Esophagus muscularis mucosa (tissue), 4 donors: ENCODE results near the gene SHC2. TPM values are rescaled to one million over a fixed set of nuclear protein-coding genes. Genes with fewer than 3 reads are reported as not detected.

Experiments used
- DNase-seq: peaks from one replicate; pipeline ENCODE4 v3.0.0-alpha.2; 2017; ENCODE audit errors: extremely low spot score
- H3K27ac ChIP-seq, 4 donors: fragments of 200-600 bp; sonication (generic); replicated peaks in 1 of 4; 1 replicate in 3 of 4; 2 replicates in 1 of 4; pipeline ENCODE4 v1.5.1; 2016 to 2019; ENCODE audit warnings: mild to moderate bottlenecking in 1 of 4
- H3K27me3 ChIP-seq, 4 donors: fragments of 200-600 bp; sonication (generic); one replicate each; pipeline versions ENCODE4 v1.5.1 to v1.6.0; 2016 to 2019
- H3K36me3 ChIP-seq, 4 donors: fragments of 200-600 bp; sonication (generic); one replicate each; pipeline ENCODE4 v1.5.1; 2016 to 2019
- H3K4me1 ChIP-seq, 4 donors: fragments of 200-600 bp; sonication (generic); one replicate each; pipeline ENCODE4 v1.5.1; 2016 to 2019
- H3K4me3 ChIP-seq, 4 donors: fragments of 200-600 bp; sonication (generic); 1 replicate in 2 of 4; 2 replicates in 2 of 4; pipeline ENCODE4 v1.5.1; 2016 to 2019; ENCODE audit warnings: mild to moderate bottlenecking in 4 of 4, moderate library complexity in 1 of 4
- H3K9me3 ChIP-seq, 4 donors: fragments of 200-600 bp; sonication (generic); 1 replicate in 3 of 4; 2 replicates in 1 of 4; pipeline ENCODE4 v1.5.1; 2016 to 2019
- EP300 ChIP-seq: sonication (generic); formaldehyde crosslinking; IDR thresholded peaks from one replicate; pipeline ENCODE4 v1.6.1; 2017; ENCODE audit warnings: antibody characterized with exemption
- POLR2A ChIP-seq: fragments of 450-650 bp; IDR thresholded peaks from one replicate; pipeline ENCODE4 v1.6.1; 2017; ENCODE audit warnings: antibody characterized with exemption, moderate library complexity, mild to moderate bottlenecking, low read depth
- POLR2AphosphoS5 ChIP-seq, 2 donors: sonication (generic); formaldehyde crosslinking; IDR thresholded peaks; one replicate each; pipeline ENCODE4 v1.6.1; 2017; ENCODE audit warnings: antibody characterized with exemption in 2 of 2
- WGBS: methylation state at CpG from one replicate; pipeline ENCODE4 v1.1.5; 2018; 5-methylcytosine and 5-hydroxymethylcytosine counted together
- intact Hi-C: fragments of 100-400 bp; cut with DNase I; formaldehyde crosslinking; loops from one replicate; pipeline ENCODE4 v1.15.1; 2023
- total RNA-seq, 4 donors: library from RNA; depleted of rRNA; stranded (reverse); fragments of >200 nt; gene quantifications; one replicate each; pipeline versions ENCODE4 v1.1.0 to v1.2.1, GENCODE V29; 2016
- TF ChIP-seq, protein P1 (sequence below), 3 experiments: fragments of 200-600 bp in 2 of 3; fragments of 450-650 bp in 1 of 3; sonication (generic) in 2 of 3; IDR thresholded peaks; one replicate each; pipeline ENCODE4 v1.5.1; 2017 to 2019; ENCODE audit warnings: antibody characterized with exemption in 3 of 3, mild to moderate bottlenecking in 2 of 3, moderate library complexity in 1 of 3

SHC2 gene
- total RNA-seq, 4 donors from 2014 or later: 11.2 to 35.6 (median 18.7) TPM

GRCh38 chr19:444677-445210, 16.1 kb downstream of the SHC2 start:
- TF ChIP-seq EP300 (no peak), POLR2AphosphoS5 (IDR thresholded peaks at IDR 0.05) (no peak)
- TF ChIP-seq, protein P1, sequence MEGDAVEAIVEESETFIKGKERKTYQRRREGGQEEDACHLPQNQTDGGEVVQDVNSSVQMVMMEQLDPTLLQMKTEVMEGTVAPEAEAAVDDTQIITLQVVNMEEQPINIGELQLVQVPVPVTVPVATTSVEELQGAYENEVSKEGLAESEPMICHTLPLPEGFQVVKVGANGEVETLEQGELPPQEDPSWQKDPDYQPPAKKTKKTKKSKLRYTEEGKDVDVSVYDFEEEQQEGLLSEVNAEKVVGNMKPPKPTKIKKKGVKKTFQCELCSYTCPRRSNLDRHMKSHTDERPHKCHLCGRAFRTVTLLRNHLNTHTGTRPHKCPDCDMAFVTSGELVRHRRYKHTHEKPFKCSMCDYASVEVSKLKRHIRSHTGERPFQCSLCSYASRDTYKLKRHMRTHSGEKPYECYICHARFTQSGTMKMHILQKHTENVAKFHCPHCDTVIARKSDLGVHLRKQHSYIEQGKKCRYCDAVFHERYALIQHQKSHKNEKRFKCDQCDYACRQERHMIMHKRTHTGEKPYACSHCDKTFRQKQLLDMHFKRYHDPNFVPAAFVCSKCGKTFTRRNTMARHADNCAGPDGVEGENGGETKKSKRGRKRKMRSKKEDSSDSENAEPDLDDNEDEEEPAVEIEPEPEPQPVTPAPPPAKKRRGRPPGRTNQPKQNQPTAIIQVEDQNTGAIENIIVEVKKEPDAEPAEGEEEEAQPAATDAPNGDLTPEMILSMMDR (IDR thresholded peaks at IDR 0.05): no peak
- 94% methylated on average over 15 of the region's 26 CpGs for WGBS
- no peaks in the 10 kb centered on the region for H3K27me3 ChIP-seq
- H3K9me3 ChIP-seq: no peaks in the 10 kb centered on the region
- H3K36me3 ChIP-seq: peaks cover 0 to 9% (median 5%) of the 10 kb centered on the region in 4 donors
- peaks cover 6 to 16% (median 14%) of the 10 kb centered on the region in 4 donors for H3K4me1 ChIP-seq
- no peak overlapping the region for H3K4me3 ChIP-seq
- no peak overlapping the region for H3K27ac ChIP-seq
- DNase-seq: no peak
- intact Hi-C loops: no loop called here

DNA sequence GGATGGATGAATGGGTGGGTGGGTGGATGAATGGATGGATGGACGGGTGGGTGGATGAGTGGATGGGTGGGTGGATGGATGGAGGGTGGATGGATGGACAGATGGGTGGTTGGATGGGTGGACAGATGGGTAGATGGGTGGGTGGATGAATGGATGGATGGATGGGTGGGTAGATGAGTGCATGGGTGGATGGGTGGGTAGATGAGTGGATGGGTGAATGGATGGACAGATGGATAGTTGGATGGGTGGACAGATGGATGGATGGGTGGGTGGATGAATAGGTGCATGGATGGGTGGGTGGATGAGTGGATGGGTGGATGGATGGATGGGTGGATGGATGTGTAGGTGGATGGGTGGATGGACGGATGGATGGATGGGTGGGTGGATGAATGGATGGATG, 17.8 kb downstream of the SHC2 start:
- H3K4me1 ChIP-seq: peaks cover 6 to 10% (median 9%) of the 10 kb centered on the region in 4 donors
- intact Hi-C loops: no loop called here
- H3K27me3 ChIP-seq: peaks cover 0 to 9% (median 0%) of the 10 kb centered on the region in 4 donors
- H3K27ac ChIP-seq: no peak overlapping the region
- 80% methylated on average over 2 of the region's 2 CpGs for WGBS
- H3K4me3 ChIP-seq: no peak overlapping the region
- no peak for DNase-seq
- H3K36me3 ChIP-seq: peaks cover 0 to 21% (median 11%) of the 10 kb centered on the region in 4 donors
- no peaks in the 10 kb centered on the region for H3K9me3 ChIP-seq
- TF ChIP-seq, protein P1 (IDR thresholded peaks at IDR 0.05): no peak
- TF ChIP-seq EP300 (no peak), POLR2AphosphoS5 (IDR thresholded peaks at IDR 0.05) (no peak), POLR2A (no peak)

DNA sequence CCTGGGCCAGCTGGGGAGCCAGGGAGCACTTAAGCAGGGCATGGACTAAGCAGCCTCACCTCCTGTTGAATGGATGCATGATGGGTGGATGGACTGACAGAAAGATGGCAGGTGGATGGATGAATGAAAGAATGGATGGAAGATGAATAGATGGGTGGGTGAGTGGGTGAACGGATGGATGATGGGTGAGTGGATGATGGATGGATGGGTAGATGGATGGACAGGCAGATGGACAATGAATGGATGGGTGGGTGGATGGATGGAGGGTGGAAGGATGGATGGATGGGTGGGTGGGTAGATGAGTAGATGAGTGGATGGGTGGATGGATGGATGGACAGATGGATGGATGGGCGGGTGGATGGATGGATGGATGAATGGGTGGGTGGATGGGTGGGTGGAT, 18.7 kb downstream of the SHC2 start:
- WGBS: 88% methylated on average over 2 of the region's 2 CpGs
- H3K27me3 ChIP-seq: peaks cover 0 to 9% (median 0%) of the 10 kb centered on the region in 4 donors
- H3K36me3 ChIP-seq: peaks cover 0 to 21% (median 11%) of the 10 kb centered on the region in 4 donors
- peaks cover 0 to under 1% (median under 1%) of the 10 kb centered on the region in 4 donors for H3K4me1 ChIP-seq
- intact Hi-C loops: no loop called here
- H3K27ac ChIP-seq: no peak overlapping the region
- no peaks in the 10 kb centered on the region for H3K9me3 ChIP-seq
- TF ChIP-seq POLR2AphosphoS5 (IDR thresholded peaks at IDR 0.05): no peak
- no peak for TF ChIP-seq EP300
- TF ChIP-seq POLR2A: no peak
- no peak overlapping the region for H3K4me3 ChIP-seq
- no peak for DNase-seq

- Histone ChIP-seq H3K27ac (no peak overlapping the region), H3K36me3 (peaks cover 0 to 18% (median 10%) of the 10 kb centered on the region in 4 donors), H3K4me1 (no peaks in the 10 kb centered on the region), H3K4me3 (no peak overlapping the region), H3K27me3 (peaks cover 0 to 9% (median 0%) of the 10 kb centered on the region in 4 donors), H3K9me3 (no peaks in the 10 kb centered on the region)
- WGBS: 64% methylated on average over 22 of the region's 23 CpGs
- TF ChIP-seq POLR2AphosphoS5 (IDR thresholded peaks at IDR 0.05): no peak
- TF ChIP-seq, protein P1 (IDR thresholded peaks at IDR 0.05): no peak
- TF ChIP-seq EP300: no peak
- no peak for TF ChIP-seq POLR2A
- DNase-seq: no peak
- intact Hi-C loops: no loop called here
Observed at GRCh38 chr19:441213-441836, 19.5 kb downstream of the SHC2 start.

DNA sequence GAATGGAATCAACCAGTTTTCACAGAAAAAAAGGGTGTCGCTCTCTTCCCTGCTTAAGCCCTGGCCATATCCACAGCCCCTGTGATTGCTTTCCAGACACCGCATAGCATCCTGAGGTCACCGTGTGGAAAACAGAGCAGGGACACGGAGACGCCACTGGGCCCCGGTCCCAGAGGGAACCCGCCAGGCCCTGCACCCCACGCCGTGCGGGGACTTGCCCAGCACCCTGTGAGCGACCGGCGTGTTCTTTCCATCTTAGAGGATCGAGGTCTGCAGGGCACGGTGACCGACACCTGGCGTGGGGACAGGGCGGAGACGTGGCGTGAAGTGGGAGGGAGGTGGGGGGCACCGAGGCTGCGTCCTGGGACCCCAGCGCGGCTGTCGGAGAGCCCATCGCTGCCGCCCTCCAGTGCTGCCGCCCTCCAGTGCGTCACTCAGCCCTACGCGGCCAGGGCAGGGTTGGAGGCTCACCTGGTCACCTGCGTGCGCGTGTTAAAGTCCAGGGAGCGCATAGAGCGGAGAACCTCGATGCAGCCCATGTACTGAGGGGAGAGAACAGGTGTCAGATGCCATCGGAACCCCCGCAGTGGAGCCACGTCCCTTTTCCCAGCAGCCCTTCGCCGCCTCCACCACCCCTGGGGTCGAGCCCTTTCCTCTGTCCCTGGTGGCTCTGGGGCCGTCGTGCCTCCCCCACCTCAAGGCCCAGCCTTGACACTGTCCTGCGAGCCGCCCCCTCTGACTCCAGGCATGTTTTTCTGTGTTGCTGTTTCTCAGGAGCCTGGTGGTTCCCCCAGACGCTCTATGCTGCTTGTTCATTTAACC, 20.2 kb downstream of the SHC2 start:
- H3K4me1 ChIP-seq: no peaks in the 10 kb centered on the region
- H3K27ac ChIP-seq: no peak overlapping the region
- H3K36me3 ChIP-seq: peaks cover 0 to 18% (median 8%) of the 10 kb centered on the region in 4 donors
- no peak for DNase-seq
- intact Hi-C loops: no loop called here
- H3K4me3 ChIP-seq: no peak overlapping the region
- WGBS: 85% methylated on average over 47 of the region's 48 CpGs
- TF ChIP-seq POLR2A: no peak
- TF ChIP-seq, protein P1 (IDR thresholded peaks at IDR 0.05): no peak
- TF ChIP-seq EP300: no peak
- TF ChIP-seq POLR2AphosphoS5 (IDR thresholded peaks at IDR 0.05): no peak
- peaks cover 0 to 9% (median 0%) of the 10 kb centered on the region in 4 donors for H3K27me3 ChIP-seq
- no peaks in the 10 kb centered on the region for H3K9me3 ChIP-seq
